ENCODE measurements around the gene DHRS2. TPM values are rescaled to one million over a fixed set of nuclear protein-coding genes. Genes with fewer than 3 reads are reported as not detected.

DHRS2 gene
- total RNA-seq, 1 experiment from 2014 or later = 1.2 TPM

GRCh38 chr14:23612802-23613201, 23.4 kb upstream of the DHRS2 start:
- Histone ChIP-seq H3K36me3 (ENCODE audit: insufficient read depth, low read length, poor library complexity, severe bottlenecking) (no peaks in the 10 kb centered on the region), H3K9me3 (ENCODE audit: low read depth, low read length, poor library complexity, severe bottlenecking) (no peaks in the 10 kb centered on the region), H3K27me3 (replicated peaks; ENCODE audit: insufficient read depth, low read depth, low read length, poor library complexity) (peaks cover 43% of the 10 kb centered on the region), H3K4me1 (ENCODE audit: insufficient read depth, low read length, poor library complexity, severe bottlenecking) (no peaks in the 10 kb centered on the region), H3K27ac (ENCODE audit: low read depth, low read length, poor library complexity, severe bottlenecking) (no peak overlapping the region), H3K4me3 (ENCODE audit: low read depth, low read length, poor library complexity, severe bottlenecking) (no peak overlapping the region)
- intact Hi-C loops (cut with micrococcal nuclease; ENCODE audit: unreplicated experiment) = no loop called here
- ChIA-PET CTCF (no interaction called here), POLR2A (ENCODE audit: low non-redundant PET) (no interaction called here)
- BruUV-seq (replicated peaks) = no TSS peak
- DNase-seq (ENCODE audit: low spot score) = no peak
- no peak for TF ChIP-seq EZH2 (IDR thresholded peaks at IDR 0.05; ENCODE audit: borderline replicate concordance, low read depth, low read length, poor library complexity, severe bottlenecking)
- TF ChIP-seq CTCF (conservative IDR thresholded peaks at IDR 0.05; ENCODE audit: low read depth, low read length) = no peak

- Histone ChIP-seq H3K4me3 (ENCODE audit: low read depth, low read length, poor library complexity, severe bottlenecking) (no peak overlapping the region), H3K36me3 (ENCODE audit: insufficient read depth, low read length, poor library complexity, severe bottlenecking) (no peaks in the 10 kb centered on the region), H3K4me1 (ENCODE audit: insufficient read depth, low read length, poor library complexity, severe bottlenecking) (no peaks in the 10 kb centered on the region), H3K9me3 (ENCODE audit: low read depth, low read length, poor library complexity, severe bottlenecking) (no peaks in the 10 kb centered on the region), H3K27ac (ENCODE audit: low read depth, low read length, poor library complexity, severe bottlenecking) (no peak overlapping the region), H3K27me3 (replicated peaks; ENCODE audit: insufficient read depth, low read depth, low read length, poor library complexity) (peaks cover 44% of the 10 kb centered on the region)
- TF ChIP-seq EZH2 (IDR thresholded peaks at IDR 0.05; ENCODE audit: borderline replicate concordance, low read depth, low read length, poor library complexity, severe bottlenecking) = no peak
- TF ChIP-seq CTCF (conservative IDR thresholded peaks at IDR 0.05; ENCODE audit: low read depth, low read length) = no peak
- no peak for DNase-seq (ENCODE audit: low spot score)
- POLR2A ChIA-PET (ENCODE audit: low non-redundant PET) = no interaction called here
- BruUV-seq (replicated peaks) = no TSS peak
- CTCF ChIA-PET = no interaction called here
- intact Hi-C loops (cut with micrococcal nuclease; ENCODE audit: unreplicated experiment) = no loop called here
These were observed 22.7 kb upstream of the DHRS2 start for GRCh38 chr14:23613242-23614070.

- Histone ChIP-seq H3K4me1 (ENCODE audit: insufficient read depth, low read length, poor library complexity, severe bottlenecking) (no peaks in the 10 kb centered on the region), H3K4me3 (ENCODE audit: low read depth, low read length, poor library complexity, severe bottlenecking) (no peak overlapping the region), H3K27ac (ENCODE audit: low read depth, low read length, poor library complexity, severe bottlenecking) (no peak overlapping the region), H3K9me3 (ENCODE audit: low read depth, low read length, poor library complexity, severe bottlenecking) (no peaks in the 10 kb centered on the region), H3K36me3 (ENCODE audit: insufficient read depth, low read length, poor library complexity, severe bottlenecking) (no peaks in the 10 kb centered on the region), H3K27me3 (replicated peaks; ENCODE audit: insufficient read depth, low read depth, low read length, poor library complexity) (peaks cover 49% of the 10 kb centered on the region)
- TF ChIP-seq EZH2 (IDR thresholded peaks at IDR 0.05; ENCODE audit: borderline replicate concordance, low read depth, low read length, poor library complexity, severe bottlenecking) (no peak), CTCF (conservative IDR thresholded peaks at IDR 0.05; ENCODE audit: low read depth, low read length) (no peak)
- intact Hi-C loops (cut with micrococcal nuclease; ENCODE audit: unreplicated experiment) = no loop called here
- DNase-seq (ENCODE audit: low spot score) = no peak
- ChIA-PET POLR2A (ENCODE audit: low non-redundant PET) (no interaction called here), CTCF (no interaction called here)
- no TSS peak for BruUV-seq (replicated peaks)
These were observed 21.8 kb upstream of the DHRS2 start for GRCh38 chr14:23614395-23614828.

Measured in A673 (cell line).